NCI-H460 (cell line): ENCODE results near the gene PDZD7. TPM values are rescaled to one million over a fixed set of nuclear protein-coding genes. Genes with fewer than 3 reads are reported as not detected.

Experiments
- DNase-seq: peaks from one replicate; pipeline ENCODE4 v3.0.0-alpha.2; 2016; ENCODE audit warnings: low read depth; ENCODE audit errors: extremely low read depth
- total RNA-seq: library from RNA; depleted of rRNA; stranded (reverse); fragments of >200 nt; shearing (Covaris generic); gene quantifications from 2 replicates; pipeline ENCODE4 v1.2.3, GENCODE V29; 2014

PDZD7 gene
- total RNA-seq, 1 experiment from 2014 or later = 0.52 TPM

DNA sequence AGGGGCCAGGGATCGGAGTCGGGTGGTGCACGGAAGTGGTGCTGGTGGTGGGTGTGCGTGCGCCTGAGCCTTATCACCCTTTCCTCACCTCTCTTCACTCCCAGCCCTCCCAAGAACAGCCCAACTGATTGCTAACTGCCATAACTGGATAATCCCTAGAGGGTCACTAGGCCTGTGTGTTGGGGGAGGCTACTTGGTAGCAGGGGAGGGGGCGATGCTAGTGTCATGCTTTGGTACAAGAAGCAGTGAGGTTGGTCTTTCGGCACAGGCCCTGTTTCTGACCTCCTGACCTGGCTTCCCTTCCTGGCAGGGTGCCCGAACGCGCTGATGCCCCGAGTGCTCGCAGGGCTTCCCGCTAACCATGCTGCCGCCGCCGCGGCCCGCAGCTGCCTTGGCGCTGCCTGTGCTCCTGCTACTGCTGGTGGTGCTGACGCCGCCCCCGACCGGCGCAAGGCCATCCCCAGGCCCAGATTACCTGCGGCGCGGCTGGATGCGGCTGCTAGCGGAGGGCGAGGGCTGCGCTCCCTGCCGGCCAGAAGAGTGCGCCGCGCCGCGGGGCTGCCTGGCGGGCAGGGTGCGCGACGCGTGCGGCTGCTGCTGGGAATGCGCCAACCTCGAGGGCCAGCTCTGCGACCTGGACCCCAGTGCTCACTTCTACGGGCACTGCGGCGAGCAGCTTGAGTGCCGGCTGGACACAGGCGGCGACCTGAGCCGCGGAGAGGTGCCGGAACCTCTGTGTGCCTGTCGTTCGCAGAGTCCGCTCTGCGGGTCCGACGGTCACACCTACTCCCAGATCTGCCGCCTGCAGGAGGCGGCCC lies 31.5 kb upstream of the PDZD7 start:
- no peak for DNase-seq

DNA sequence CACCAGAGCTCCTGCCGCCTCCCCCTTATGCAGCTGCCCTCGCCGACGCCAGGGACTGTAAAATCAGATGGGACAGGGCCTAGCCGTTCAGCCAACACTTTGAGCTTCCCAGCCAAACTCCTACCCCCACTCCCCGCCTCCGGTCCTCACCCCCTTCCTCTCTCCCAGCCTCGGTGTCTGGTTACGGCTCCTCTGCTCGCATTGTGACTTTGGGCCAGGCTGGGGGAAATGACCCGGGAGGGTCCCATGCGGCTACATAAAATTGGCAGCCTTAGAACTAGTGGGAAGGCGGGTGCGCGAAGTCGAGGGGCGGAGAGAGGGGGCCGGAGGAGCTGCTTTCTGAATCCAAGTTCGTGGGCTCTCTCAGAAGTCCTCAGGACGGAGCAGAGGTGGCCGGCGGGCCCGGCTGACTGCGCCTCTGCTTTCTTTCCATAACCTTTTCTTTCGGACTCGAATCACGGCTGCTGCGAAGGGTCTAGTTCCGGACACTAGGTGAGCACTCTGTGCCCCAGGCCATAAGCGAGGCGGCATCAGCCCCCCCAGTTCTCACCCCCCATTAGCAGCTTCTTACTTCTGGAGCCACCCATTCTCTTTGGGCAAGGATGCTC lies 30.8 kb upstream of the PDZD7 start, which contains the start of gene KAZALD1:
TSS of gene KAZALD1 (plus strand) at position 366 of the 608 bp plus-strand sequence. CDS start 604 bp downstream, outside the sequence.
- no peak for DNase-seq

DNA sequence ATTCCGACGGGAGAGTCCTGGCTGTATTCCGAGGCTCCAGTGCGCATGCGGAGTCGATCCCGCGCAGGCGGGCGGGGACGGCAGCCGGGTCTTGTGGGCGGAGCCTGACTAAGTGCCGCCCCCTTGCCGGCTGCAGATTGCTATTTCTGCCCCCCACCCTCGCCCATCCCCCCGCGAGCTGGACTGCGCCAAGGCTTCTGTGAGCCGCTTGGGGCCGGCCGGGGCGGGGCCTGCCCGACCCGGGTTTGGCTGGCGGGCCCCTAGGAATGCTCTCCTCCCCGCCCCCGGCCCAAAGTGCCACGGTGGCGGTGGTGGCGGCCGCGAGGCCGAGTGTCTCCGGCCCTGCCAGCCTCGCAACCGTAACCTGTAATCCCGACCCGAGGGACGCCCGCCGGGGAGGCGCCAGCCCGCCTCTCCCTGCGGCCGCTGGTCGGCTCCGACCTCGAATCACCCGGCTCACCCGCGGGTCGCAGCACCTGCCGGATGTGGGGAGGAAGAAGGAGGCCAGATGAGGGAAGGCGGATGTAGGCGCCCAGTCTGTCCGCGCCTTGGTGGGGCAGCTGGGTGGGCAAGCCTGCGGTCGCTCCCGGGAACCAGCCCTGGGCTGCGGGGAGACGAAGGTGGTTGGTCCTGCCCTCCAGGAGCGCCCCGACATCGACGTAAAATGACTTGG lies 30.2 kb upstream of the PDZD7 start:
- DNase-seq = peak; percentile 95

DNA sequence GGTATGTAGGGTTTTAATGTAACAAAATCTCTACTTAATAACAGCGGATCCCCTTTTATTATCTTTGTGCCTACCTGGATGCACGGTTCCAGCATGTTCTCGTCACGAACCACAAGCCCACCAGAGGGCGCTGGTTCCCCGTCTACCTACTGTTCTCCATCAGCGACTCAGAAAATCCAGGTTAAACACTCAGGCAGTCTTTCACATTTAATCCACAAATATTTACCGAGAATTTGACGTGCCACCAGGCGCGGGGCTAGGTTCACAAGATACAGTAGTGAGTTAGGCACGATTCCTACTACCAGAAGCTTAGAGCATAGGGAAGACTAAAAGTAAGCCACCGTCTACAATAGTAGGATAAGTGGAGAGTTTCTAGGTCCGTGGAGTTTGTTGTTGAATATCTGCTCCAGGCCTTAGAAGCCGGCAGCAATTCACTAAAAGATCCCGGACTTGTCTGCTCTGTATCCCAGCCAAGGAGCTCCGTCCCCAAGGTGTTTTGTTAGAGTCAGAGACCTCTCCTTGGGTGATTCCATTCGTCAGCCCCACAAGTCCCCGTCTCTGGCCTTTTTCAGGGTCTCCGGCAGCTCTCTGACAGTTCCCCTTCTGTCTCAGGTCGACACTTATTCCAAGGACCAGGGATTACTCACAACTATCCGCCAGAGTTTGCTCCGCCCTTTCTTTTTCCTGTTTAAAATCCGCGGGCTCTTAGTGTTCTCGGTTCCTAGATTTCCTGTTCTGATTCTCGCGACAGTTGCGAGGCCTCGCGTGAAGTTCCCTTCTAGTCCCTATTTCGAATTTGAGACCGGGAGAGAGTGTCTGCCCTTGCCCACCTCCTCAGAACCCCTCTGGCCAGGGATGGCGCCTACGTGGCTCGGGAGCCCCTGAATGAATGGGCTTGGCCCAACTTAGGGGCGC lies 29.4 kb upstream of the PDZD7 start:
- DNase-seq = peak; percentile 98

DNA sequence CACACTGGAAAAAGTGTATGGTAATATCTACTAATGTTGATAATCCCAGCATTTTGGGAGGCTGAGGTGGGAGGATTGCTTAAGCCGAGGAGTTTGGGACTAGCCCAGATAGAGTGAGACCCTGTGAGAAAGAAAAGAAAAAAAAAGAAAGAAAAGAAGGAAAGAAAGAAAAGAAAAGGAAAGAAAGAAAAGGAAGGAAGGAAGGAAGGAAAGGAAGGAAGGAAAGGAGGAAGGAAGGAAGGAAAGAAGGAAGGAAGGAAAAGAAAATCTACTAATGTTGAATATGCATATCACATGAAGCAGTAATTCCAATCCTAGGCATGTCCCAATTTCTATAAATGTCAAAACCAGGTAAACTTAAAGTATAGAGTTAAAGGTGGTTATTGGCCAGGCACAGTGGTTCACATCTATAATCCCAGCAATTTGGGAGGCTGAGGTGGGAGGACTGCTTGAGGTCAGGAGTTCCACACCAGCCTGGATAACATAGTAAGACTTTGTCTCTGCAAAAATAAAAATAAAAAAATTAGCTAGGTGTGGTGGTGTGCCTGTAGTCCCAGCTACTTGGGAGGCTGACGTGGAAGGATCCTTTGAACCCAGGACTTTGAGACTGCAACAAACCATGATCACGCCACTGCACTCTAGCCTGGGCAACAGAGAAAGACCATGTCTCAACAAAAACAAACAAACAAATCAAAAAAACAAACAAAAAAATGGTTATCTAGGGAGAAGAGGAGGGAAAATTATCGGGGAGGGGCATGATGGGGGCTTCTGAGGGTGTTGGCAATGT lies 25.6 kb upstream of the PDZD7 start:
- no peak for DNase-seq

DNA sequence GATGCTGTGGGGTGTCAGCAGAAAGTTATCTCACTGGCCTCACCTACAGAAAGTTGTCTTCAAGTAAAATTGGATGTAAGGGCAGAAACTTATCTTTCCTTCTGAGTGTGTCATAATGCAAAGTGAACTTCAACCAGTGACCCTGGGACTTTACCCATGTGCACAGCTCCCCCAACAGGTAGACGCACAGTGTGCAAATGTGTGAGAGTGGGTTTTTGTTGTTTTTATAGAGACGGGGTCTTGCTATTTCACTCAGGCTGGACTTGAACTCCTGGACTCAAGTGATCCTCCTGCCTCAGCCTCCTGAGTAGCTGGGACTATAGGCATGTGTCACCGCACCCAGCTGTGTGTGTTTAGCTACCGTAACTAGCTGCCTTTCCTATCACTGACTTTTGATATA lies 24.5 kb upstream of the PDZD7 start:
- DNase-seq = no peak

DNA sequence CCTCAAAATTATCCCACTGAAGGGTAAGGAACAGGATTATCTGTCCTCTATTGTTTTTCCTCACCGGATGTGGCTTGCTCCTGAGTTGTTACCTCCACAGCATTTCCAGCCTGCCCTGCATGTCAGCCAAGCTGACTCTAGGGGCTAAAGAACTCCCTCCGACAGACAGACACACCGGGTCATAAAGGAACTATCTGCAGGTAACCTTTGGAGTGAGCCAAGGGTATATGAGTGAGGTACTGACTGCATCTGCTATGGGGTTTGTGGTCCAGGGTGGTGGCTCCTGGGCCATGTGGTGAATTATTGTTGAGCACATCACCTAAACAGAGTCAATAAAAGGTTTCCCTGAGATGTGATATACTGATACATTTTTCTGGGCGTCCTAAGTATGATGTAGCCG lies 23.9 kb upstream of the PDZD7 start:
- DNase-seq = no peak

DNA sequence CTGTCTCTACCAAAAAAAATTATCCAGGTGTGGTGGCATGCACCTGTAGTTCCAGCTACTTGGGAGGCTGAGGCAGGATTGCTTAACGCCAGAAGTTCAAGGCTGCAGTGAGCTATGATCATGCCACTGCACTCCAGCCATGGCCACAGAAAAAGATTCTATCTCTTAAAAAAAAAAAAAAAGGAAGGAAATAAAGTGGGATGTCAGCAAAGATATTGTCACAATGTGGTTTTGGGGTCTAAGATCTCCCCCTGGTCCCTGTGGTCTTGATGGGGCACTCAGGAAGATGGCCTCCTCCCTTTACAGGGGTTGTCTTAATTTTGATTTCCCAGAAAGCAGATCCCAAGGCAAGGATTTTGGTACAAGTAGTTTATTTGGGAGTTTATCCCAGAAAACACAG lies 23.4 kb upstream of the PDZD7 start:
- no peak for DNase-seq

DNA sequence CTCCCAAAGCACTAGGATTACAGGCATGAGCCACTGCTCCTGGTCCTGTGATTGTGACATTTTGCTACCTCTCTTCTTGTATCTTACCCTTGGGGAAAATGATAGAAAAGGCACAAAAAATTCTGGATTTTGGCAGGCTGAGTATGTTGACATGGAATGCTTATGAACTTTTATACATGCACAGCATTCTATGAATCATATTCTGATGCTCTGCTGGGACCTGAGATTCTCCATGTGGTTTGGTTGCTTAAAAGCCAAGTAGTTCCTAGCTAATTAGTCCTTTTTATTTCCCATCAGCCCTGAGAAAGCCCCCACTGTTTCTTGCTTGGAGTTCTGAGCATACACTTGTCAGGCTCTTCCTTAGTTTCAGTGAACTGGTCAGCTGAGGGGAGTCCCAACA lies 22.6 kb upstream of the PDZD7 start:
- DNase-seq = no peak

DNA sequence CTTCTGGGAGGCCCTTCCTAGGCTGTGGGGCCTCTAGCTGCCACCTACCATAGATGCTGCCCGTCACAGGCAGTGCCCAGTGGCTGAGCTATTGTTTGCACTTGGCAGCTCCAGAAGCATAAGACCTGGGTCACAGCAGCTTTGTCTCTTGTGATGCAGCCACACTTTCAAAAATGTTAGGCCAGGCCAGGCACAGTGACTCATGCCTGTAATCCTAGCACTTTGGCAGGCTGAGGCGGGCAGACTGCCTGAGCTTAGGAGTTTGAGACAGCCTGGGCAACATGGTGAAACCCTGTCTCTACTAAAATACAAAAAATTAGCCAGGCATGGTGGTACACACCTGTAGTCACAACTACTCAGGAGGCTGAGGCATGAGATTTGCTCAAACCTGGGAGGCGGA lies 21.4 kb upstream of the PDZD7 start:
- DNase-seq = no peak

DNA sequence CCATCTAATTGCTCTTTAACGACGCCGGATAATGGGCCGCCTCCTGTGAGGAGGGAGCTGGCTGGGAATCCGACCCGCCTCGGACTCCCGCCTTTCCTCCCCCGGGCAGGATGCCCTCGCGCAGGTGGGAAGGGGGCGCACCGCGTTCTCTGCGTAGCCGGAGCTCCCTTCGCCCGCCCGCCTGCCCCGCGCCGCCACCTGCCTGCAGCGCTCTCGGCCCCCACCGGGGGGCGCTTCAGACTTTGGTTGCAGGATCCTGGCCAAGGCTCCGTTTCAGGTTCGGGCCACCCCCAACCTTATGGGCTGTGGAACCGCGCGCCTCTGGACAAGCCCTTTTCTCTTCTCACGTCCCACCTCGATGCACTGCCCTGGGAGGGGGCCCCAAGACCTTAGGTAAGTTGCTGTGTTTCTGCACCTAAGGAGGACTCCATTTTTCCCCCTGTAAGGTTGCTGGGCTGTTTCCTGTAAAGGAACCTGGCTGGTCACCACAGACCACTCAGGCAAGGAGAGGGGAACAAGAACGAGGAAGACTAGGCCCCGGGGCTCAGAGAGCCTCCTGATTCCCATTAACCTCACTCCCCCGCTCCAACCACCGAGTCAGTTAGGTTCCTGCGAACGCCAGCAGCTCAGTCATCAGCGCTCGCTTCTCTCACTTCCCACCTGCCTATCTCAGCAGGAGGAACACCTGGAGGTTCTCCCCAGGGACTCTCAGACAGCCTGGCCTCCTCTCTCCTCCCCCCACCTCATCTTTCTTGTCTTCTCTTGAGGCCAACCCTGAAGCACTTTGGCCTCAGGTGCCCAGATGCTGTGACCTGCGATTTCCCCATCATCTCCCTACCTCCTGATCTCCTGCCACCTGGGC lies 19.5 kb upstream of the PDZD7 start:
- DNase-seq = no peak

DNA sequence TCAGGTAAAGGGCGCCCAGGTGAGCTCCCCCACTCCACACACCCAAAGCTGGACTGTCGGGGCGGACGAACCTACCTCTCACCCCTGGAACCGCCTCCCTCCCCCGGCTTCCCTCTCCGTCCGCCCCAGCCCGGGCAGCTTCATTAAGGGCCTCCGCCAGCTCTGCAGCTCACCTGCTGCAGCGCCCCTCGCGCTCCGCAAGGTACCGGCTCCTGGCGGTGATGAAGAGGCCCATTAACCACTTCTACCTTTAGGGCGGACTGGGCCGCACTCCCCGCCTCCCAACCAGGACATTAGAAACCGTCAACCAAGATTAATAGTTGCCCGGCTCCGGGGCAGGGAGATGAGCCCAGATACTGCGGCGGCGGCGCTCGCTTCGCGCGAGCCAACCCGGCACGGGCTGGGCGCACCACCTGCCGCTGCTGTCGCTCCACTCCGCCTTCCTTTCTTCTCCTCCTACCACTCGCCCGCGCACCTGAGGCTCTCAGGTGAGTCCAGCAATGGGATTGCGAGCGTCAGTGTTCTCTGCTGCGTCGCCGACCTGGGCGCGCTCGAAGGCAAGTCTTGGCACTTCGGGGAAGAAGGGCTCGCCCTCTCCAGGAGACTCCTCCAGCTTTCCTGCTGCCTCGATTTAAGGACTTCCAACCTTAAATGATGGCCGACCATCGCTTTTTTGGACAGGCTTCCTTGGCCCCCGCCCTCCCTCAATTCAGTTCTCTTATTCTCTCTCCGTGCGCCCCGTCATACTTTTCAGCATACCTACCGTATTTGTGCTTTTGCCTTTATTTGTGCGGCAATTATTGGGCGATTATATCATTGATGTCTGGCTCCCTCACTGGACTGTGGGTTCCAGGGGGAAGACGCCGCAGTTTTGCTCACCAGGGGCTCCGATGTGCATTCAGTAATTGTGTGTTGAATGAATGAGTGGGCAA lies 17.3 kb upstream of the PDZD7 start:
- no peak for DNase-seq

DNA sequence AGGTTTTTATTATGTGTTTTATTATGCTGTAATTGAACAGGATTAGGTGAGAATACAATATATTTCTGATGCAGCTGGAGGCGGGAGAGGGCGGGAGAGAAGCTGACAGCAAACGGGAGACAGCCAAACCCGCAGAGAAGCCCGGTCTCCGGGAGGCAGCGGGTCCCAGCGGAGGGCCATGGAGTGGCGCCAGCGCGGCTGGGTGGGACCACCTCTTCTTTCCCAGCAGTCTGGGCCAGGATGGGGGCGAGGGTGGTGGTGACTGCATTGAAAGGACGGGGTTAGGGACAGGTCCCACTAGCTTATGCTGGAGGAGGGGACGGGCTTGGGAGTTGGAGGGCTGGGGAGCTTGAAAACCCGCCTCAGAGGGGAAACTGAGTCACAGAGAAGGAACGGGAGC lies 16.3 kb upstream of the PDZD7 start:
- DNase-seq = no peak

DNA sequence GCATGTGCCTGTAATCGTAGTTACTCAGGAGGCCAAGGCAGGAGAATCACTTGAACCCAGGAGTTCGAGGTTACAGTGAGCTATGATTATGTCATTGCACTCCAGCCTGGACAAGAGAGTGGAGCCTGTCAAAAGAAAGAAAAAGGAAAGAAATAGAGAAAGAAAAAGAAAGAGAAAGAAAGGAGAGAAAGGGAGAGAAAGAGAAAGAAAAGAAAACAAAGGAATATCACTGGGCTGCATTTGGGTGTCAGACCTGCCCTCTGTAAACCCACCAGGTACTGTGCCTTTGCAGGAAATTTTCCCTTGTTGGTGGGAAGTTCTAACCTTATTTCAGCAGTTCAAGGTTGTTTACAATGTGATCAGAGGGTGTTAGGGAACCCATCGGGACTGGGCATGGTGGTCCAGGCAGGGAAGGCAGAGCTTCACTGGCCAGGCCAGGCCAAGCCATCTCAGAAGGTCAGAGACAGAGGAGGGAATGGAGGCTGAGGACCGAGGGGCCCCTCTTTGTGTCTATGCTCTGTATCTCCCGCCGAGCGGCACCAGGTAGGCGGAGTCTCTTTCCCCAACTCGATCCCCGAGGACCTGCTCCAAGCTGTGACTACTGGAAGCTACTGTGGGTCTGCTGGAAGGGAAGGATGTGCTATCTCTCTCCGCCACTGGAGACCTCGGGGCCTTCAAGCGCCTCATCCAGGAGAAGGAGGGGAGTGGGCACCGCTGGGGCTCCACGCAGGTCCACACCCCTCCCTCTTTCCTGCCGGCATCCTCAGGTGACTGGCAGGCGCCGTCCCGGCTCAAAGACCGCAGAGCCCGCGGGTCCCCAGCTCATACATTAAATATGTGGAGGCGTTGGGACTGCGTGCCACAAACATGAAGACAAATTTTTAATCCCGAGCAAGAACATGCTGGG lies 15.7 kb upstream of the PDZD7 start:
- no peak for DNase-seq

DNA sequence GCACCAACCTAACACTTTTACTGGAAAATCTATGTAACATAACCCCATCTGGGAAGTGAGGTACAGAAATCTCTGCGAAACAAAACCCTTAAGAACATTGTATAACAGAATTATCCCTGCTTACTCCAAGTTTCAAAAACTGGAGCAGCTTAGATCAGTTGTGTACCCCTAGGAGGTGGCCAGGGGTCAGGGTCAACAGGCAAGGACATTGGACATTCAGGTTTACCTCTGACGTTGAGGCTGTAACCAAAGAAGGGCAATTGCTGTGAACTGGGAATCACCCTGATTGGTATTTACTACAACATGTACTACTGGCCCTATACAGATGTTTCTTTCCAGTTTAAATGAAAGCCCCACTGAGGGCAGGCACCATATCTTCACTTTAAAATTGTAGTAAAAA lies 13.2 kb upstream of the PDZD7 start:
- DNase-seq = no peak

DNA sequence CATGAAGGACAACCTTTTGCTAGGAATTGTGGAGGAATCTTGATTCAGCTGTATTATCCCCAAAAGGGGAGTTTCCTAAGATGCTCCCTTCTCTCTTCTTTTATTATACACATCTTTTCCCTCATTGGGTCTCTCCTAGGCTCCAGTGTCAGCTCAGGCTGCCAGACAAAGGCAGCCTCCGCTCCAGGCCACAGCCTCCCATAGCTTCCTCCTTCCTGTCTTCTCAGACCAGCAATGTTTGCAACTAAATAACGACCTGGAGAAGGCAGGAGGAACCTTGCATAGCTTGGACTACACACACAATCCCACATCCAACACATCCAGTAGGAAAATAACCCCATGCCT lies 12.4 kb upstream of the PDZD7 start:
- DNase-seq = no peak
